Measurements from ENCODE around the gene ZXDB. TPM values are rescaled to one million over a fixed set of nuclear protein-coding genes. Genes with fewer than 3 reads are reported as not detected.
A peak's percentile ranks its signal among the peaks of the same experiment; 100 is the strongest.

Gene ZXDB
- total and polyA plus RNA-seq, 2 of the 13 experiments (the other 11 are each of a cell fraction or from before 2014, with no cell fraction given): 4.5 to 9.0 TPM

- TF ChIP-seq AHDC1 (CRISPR knock-in tag; IDR thresholded peaks at IDR 0.05; ENCODE audit: borderline replicate concordance): peak; percentile 58; the same call in 1 of the 2 replicates
- no peak for TF ChIP-seq ZNF143 (CRISPR knock-in tag; IDR thresholded peaks at IDR 0.05)
- no peak for TF ChIP-seq ZKSCAN5 (CRISPR knock-in tag; IDR thresholded peaks at IDR 0.05)
- no peak for TF ChIP-seq KDM4B (CRISPR knock-in tag; IDR thresholded peaks at IDR 0.05)
- TF ChIP-seq ZBED4 (CRISPR knock-in tag; IDR thresholded peaks at IDR 0.05; ENCODE audit: borderline replicate concordance): no peak
- TF ChIP-seq ZFYVE20 (CRISPR knock-in tag; IDR thresholded peaks at IDR 0.05; ENCODE audit: borderline replicate concordance, low read depth): no peak
- no peak for TF ChIP-seq KLF16 (CRISPR knock-in tag; IDR thresholded peaks at IDR 0.05)
- no peak for TF ChIP-seq DR1 (CRISPR knock-in tag; IDR thresholded peaks at IDR 0.05)
- no peak for TF ChIP-seq ZNF598 (CRISPR knock-in tag; IDR thresholded peaks at IDR 0.05; ENCODE audit: borderline replicate concordance)
- TF ChIP-seq ZNF329 (CRISPR knock-in tag; IDR thresholded peaks at IDR 0.05; ENCODE audit: low read depth): no peak
- peak; percentile 58 for TF ChIP-seq ARID5B (CRISPR knock-in tag; IDR thresholded peaks at IDR 0.05)
- TF ChIP-seq ZNF547 (CRISPR knock-in tag; IDR thresholded peaks at IDR 0.05): no peak
- TF ChIP-seq ZNF652 (CRISPR knock-in tag; IDR thresholded peaks at IDR 0.05; ENCODE audit: borderline replicate concordance, low read depth): no peak
- no peak for TF ChIP-seq DBP (CRISPR knock-in tag; IDR thresholded peaks at IDR 0.05; ENCODE audit: not compliant biosample characterization)
- no peak for TF ChIP-seq NBN (conservative IDR thresholded peaks at IDR 0.05)
These were observed 48.8 kb downstream of the ZXDB start (continued) for GRCh38 chrX:57640674-57641016.
